ENCODE results near the gene OSMR. TPM values are rescaled to one million over a fixed set of nuclear protein-coding genes. Genes with fewer than 3 reads are reported as not detected.

Gene OSMR
- total and polyA plus RNA-seq, 2 of the 13 experiments (the other 11 are each of a cell fraction or from before 2014, with no cell fraction given) = 21.3 to 86.5 TPM

GRCh38 chr5:38831117-38831516, 14.7 kb upstream of the OSMR start (continued):
- TF ChIP-seq NR2F1 (CRISPR knock-in tag; IDR thresholded peaks at IDR 0.05) (no peak), SAFB2 (CRISPR knock-in tag; IDR thresholded peaks at IDR 0.05; ENCODE audit: borderline replicate concordance, low read depth) (no peak), IKZF4 (CRISPR knock-in tag; IDR thresholded peaks at IDR 0.05; ENCODE audit: borderline replicate concordance, low read depth, not compliant biosample characterization) (no peak), TIGD3 (CRISPR knock-in tag; IDR thresholded peaks at IDR 0.05; ENCODE audit: borderline replicate concordance) (no peak), FOXP1 (IDR thresholded peaks at IDR 0.05) (no peak), FOXP1 (CRISPR knock-in tag; IDR thresholded peaks at IDR 0.05) (no peak), HOMEZ (CRISPR knock-in tag; IDR thresholded peaks at IDR 0.05; ENCODE audit: low read depth) (no peak), ZNF781 (CRISPR knock-in tag; IDR thresholded peaks at IDR 0.05; ENCODE audit: borderline replicate concordance, not compliant biosample characterization) (no peak), MEIS1 (CRISPR knock-in tag; IDR thresholded peaks at IDR 0.05; ENCODE audit: borderline replicate concordance) (no peak), TEF (CRISPR knock-in tag; IDR thresholded peaks at IDR 0.05) (no peak), ZSCAN20 (CRISPR knock-in tag; IDR thresholded peaks at IDR 0.05; ENCODE audit: borderline replicate concordance) (no peak), ZBTB39 (CRISPR knock-in tag; IDR thresholded peaks at IDR 0.05) (no peak), ZFP1 (CRISPR knock-in tag; IDR thresholded peaks at IDR 0.05) (no peak), KAT7 (CRISPR knock-in tag; IDR thresholded peaks at IDR 0.05; ENCODE audit: borderline replicate concordance) (no peak)
